ENCODE data around the gene YIF1B.
"Not testable (repeated sequence)": the region's sequence is repeated elsewhere in the genome, so short reads cannot be mapped to it uniquely, and the experiment has no call there.

The YIF1B gene

GRCh38 chr19:38315657-38316476, at the start of gene YIF1B:
Gene YIF1B, minus strand, starts transcription at chr19:38315947. Its CDS starts 30 bp downstream, at chr19:38315917.
- peak; percentile 94 for DNase-seq

DNA sequence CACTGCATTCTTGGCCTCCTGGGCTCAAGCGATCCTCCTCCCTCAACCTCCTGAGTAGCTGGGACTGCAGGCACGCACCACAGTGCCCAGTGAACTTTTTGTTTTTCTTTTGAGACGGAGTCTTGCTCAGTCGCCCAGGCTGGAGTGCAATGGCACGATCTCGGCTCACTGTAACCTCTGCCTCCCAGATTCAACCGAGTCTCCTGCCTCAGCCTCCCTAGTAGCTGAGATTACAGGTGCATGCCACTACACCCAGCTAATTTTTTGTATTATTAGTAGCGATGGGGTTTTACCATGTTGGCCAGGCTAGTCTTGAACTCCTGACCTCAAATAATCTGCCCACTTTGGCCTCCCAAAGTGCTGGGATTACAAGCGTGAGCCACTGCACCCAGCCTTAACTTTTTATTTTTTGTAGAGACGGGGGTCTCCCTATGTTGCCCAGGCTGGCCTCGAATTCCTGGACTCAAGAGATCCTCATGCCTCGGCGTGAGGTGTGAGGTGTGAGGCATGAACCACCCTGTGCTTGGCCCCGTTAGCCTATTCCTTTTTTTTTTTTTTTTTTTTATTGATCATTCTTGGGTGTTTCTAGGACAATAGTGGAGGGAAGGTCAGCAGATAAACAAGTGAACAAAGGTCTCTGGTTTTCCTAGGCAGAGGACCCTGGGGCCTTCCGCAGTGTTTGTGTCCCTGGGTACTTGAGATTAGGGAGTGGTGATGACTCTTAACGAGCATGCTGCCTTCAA, 47.4 kb upstream of the YIF1B start:
- not testable (repeated sequence) for DNase-seq

DNA sequence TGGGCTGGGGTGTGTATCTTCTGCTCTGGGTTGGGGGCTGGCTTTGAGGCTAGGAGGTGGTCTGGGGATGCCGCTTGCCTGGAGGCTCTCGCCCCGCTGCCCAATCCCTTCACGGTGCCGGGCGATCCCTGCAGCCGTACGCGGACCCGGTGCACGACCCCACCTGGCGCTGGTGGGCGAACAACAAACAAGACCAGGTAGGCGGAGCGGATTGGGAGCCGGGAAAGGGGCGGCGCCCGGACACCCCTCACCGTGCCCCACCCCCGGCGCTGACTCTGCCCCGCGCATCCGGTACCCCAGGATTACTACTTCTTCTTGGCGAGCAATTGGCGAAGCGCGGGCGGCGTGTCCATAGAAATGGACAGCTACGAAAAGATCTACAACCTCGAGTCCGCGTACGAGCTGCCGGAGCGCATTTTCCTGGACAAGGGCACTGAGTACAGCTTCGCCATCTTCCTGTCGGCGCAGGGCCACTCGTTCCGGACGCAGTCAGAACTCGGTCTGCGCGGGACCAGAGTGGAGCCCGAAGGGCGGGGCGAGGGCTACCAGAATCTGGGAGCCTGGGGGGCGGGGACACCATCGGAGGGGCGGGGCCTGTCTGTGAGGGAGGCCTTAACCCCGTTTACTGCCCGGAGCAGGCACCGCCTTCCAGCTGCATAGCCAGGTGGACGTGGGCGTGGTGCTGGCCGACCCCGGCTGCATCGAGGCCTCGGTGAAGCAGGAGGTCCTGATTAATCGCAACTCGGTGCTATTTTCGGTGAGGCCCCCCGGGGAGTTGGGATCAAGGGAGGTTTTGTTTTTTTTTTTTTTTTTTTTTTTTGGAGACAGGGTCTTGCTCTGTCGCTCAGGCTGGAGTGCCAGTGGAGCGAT, 46.6 kb upstream of the YIF1B start:
- peak; percentile 69 for DNase-seq

DNA sequence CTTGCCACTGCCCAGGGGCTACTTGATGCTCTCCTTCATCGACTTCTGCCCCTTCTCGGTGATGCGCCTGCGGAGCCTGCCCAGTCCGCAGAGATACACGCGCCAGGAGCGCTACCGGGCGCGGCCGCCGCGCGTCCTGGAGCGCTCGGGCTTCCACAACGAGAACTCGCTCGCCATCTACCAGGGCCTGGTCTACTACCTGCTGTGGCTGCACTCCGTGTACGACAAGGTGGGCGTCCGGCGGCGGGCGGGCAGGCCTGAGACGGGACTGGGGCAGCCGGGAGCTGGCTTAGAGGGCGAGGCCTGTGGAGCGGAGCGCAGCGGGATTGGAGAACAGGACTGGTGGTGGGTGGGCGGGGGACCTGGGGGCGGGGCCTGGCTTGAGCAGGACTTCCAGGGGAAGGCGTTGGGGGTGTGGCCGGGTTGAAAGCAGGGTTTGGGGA, 45.9 kb upstream of the YIF1B start:
- peak; percentile 58 for DNase-seq

DNA sequence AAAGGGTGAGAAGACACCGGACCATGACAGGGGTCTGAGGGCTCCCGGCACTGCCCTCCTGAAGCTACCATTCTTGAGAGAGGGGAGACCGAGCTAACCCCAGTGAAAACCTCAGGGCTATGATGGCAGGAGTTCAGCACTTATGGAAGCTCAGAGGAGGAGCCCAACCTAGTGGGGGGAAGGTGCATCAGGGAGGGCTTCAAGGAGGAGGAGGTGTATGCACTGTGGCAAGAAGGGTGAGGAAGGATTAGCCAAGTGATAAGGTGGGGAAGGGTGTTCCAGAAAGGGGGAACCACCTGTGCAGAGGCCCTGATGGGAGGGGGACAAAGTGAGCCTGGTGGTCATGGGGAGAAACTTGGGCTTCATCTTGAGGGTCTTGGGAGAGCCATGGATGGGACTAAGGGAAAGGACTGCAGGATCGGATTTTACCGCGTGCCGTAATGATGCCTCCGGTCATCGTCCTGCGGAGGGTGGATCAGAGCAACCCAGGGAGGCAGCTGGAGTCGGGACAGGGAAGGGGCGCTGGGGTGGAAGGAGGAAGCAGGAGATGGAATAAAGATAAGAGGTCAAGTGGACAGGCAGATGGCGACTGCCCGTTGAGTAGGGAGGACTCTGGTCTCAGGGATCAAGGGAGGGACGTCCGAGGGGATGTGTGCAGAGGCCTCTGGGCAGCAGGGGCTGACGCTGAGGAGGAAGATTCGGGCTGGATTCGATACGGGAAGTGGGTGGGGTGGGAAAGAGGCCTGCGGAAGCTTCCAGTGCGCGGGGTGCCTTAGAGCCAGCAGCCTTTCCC, 45.3 kb upstream of the YIF1B start:
- no peak for DNase-seq

- DNase-seq, result no peak
Observed at GRCh38 chr19:38360351-38360750, 44.6 kb upstream of the YIF1B start.

DNA sequence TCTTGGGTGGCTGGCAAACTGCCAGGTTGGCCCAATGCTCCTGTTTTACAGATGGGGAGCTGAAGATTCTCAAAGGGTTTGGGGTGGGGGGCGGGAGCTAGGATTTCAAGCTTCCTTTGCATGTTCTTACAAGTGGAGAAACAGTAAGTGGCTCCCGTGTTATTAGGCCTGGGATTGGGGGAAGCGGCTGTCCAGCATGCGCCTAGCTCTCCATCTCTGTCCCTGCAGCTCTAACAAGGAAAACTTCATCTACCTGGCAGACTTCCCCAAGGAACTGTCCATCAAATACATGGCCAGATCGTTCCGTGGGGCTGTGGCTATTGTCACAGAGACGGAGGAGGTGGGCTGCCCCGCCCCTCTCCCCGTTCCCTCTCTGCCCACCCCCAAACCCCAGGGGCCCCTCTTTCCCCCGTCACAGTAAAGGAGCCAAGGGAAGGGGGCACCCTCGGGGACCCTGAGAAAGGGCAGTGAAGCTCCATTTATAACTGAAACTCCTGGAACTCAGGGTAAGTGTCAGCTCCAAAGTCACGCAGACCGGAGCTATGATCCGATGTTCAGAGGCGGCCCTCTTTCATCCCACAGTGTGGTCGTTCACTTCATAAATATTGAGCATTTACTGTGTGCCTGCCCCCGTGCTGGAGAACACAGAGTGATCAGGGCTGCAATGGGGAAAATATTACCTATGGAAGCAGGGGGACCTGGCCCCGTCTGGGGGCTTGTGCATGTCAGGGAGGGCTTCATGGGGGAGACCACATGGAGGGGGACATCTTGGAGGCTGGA, 43.7 kb upstream of the YIF1B start:
- DNase-seq, result no peak

DNA sequence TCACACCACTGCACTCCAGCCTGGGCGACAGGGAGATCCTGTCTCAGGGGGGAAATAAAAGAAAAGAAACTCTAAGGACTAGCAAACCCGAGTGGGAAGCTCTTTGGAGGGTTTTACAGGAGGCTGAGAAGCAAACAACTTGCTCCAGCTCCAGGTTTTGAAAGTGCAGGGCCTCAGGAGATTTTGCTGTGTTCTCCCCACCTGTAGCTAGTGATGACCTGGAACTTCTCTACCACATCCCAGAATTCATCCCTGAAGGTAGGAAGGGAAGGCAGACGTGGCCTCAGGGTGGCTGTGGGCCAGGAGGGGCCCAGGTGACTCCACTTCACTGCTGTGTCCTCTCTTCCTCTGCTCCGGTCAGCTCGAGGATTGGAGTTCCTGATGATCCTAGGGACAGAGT, 42.3 kb upstream of the YIF1B start:
- DNase-seq, result no peak

- no peak for DNase-seq
Observed at GRCh38 chr19:38355728-38356725, 40.3 kb upstream of the YIF1B start.

DNA sequence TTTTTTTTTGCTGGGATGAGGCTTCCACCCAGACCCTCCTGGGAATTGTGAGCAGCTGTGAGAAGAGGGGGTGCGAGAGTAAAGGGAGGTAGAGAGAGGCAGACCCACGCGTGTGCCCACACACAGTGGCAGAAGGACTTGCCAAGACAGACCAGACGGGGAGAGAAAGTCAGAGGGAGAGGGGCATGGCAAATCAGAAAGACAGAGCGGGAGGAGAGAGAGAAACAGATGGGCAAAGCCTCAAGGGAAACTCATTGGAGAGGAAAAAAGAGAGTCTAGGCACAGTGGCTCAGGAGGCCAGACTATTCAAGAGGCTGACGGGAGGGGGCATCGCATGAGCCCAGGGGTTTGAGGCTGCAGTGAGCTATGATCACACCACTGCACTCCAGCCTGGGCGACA, 36.9 kb upstream of the YIF1B start:
- no peak for DNase-seq

- no peak for DNase-seq
Observed at GRCh38 chr19:38351865-38352395, 36.2 kb upstream of the YIF1B start.

GRCh38 chr19:38350883-38351282, 35.1 kb upstream of the YIF1B start:
- no peak for DNase-seq

- DNase-seq, result no peak
Observed at GRCh38 chr19:38346837-38347236, 31.1 kb upstream of the YIF1B start.

- no peak for DNase-seq
Observed at GRCh38 chr19:38340927-38341326, 25.2 kb upstream of the YIF1B start.

DNA sequence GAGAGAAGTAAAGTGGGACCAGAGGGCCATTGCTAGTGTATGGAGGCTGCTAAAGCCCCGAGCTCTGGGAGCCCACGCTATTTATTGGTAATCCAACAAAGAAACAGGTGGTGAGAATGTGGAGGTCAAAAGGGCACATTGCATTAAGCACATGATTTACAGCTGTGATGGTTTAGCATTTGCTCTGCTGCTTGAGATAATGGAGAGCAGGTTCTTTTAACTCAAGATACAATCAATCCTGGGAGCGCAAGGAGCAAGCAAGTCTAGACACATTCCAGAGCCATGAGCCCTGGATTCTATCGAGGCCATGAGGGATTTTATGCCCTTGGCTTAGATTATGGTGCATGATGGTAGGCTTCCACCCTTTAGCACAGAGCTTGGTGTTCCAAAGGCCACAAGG, 23.3 kb upstream of the YIF1B start:
- not testable (repeated sequence) for DNase-seq

DNA sequence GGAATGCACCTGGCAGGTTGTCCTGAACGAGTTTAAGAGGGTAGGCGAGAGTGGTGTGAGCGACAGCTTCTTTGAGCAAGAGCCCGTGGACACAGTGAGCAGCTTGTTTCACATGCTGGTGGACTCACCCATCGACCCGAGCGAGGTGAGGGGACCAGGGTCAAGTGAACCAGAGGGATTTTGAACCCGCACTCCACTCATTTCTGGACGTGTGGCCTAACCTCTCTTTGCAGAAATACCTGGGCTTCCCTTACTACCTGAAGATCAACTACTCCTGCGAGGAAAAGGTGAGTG, 21.6 kb upstream of the YIF1B start:
- no peak for DNase-seq

DNA sequence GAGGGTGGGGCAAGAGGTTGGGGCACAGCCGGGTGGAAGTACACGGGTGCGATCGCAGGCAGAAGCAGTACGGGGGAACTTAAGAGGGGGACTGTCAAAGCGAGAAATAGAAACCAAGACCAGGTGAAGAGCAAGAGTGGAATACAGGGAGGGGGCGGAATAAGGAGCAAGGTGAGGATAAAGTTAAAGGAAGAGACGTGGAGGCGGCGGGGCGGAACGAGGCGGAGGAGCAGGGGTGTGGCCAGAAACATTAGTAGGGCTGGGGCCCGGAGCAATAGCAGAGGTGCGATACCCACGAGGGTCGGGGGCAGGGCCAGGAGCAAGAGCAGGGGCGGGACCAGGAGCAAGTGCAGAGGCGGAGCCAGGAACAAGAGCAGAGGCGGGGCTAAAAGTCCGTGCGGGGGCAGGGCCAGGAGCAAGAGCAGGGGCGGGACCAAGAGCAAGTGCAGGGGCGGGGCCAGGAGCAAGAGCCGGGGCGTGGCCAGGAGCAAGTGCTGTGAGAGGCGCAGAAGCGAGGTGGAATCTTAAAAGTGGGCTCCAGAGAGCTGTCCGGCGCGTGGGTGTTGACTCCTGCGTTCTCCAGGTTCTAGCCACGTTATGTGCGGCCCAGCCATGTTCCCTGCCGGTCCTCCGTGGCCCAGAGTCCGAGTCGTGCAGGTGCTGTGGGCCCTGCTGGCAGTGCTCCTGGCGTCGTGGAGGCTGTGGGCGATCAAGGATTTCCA, 21.1 kb upstream of the YIF1B start:
- peak; percentile 94 for DNase-seq

- DNase-seq, result peak; percentile 93
Observed at GRCh38 chr19:38335949-38336637, 20.3 kb upstream of the YIF1B start.

- DNase-seq, result no peak
Observed at GRCh38 chr19:38333245-38333644, 17.5 kb upstream of the YIF1B start.
